Body of pancreas (tissue), 4 donors: ENCODE data around the gene OTUD4. TPM values are rescaled to one million over a fixed set of nuclear protein-coding genes. Genes with fewer than 3 reads are reported as not detected.

Experiments used
- ATAC-seq: fragments of 150-250 bp; one replicate; pipeline ENCODE4 v1.9.1; 2016
- DNase-seq, 4 donors: peaks; one replicate each; pipeline ENCODE4 v3.0.0-alpha.2; 2019
- H3K27ac ChIP-seq, 4 donors: fragments of 200-600 bp; sonication (generic); 1 replicate in 3 of 4; 2 replicates in 1 of 4; pipeline versions ENCODE4 v1.5.1 to v1.6.1; 2016 to 2019; ENCODE audit warnings: mild to moderate bottlenecking in 1 of 4, mixed read lengths in 1 of 4, moderate library complexity in 1 of 4
- H3K27me3 ChIP-seq, 2 donors: fragments of 200-600 bp; sonication (generic); one replicate each; pipeline ENCODE4 v1.6.0; 2016; ENCODE audit warnings: mild to moderate bottlenecking in 1 of 2
- H3K36me3 ChIP-seq, 2 donors: fragments of 200-600 bp; sonication (generic); replicated peaks in 1 of 2; 2 replicates each; pipeline ENCODE4 v1.5.1; 2016; ENCODE audit warnings: low read depth in 2 of 2; ENCODE audit not compliant: insufficient read depth in 1 of 2
- H3K4me1 ChIP-seq: fragments of 200-600 bp; sonication (generic); one replicate; pipeline ENCODE4 v1.6.0; 2016
- H3K4me3 ChIP-seq, 2 donors: fragments of 200-600 bp; sonication (generic); 1 replicate in 1 of 2; 2 replicates in 1 of 2; pipeline ENCODE4 v1.5.1; 2016 to 2019
- H3K9me3 ChIP-seq, 3 donors: fragments of 200-600 bp; sonication (generic); 1 replicate in 2 of 3; 2 replicates in 1 of 3; pipeline ENCODE4 v1.5.1; 2016
- POLR2A ChIP-seq, 3 donors: fragments of 450-650 bp; IDR thresholded peaks; one replicate each; pipeline ENCODE4 v1.6.1; 2016; ENCODE audit warnings: antibody characterized with exemption in 3 of 3, mild to moderate bottlenecking in 2 of 3
- WGBS, 2 donors: methylation state at CpG; one replicate each; pipeline ENCODE4 v1.1.5; 2017; 5-methylcytosine and 5-hydroxymethylcytosine counted together
- intact Hi-C: fragments of 100-400 bp; cut with DNase I; formaldehyde crosslinking; loops from one replicate; pipeline ENCODE4 v1.15.1; 2023
- total RNA-seq, 2 donors: library from RNA; depleted of rRNA; stranded (reverse); fragments of >200 nt; gene quantifications; one replicate each; pipeline ENCODE4 v1.1.0, GENCODE V29; 2016
- TF ChIP-seq, protein P1 (sequence below), 7 experiments: fragments of 450-650 bp in 4 of 7; fragments of 200-600 bp in 3 of 7; sonication (generic) in 3 of 7; IDR thresholded peaks; one replicate each; pipeline ENCODE4 v1.5.1; 2016 to 2019; ENCODE audit warnings: antibody characterized with exemption in 7 of 7

The OTUD4 gene
- total RNA-seq, 2 donors from 2014 or later: 13.0 to 37.9 TPM

DNA sequence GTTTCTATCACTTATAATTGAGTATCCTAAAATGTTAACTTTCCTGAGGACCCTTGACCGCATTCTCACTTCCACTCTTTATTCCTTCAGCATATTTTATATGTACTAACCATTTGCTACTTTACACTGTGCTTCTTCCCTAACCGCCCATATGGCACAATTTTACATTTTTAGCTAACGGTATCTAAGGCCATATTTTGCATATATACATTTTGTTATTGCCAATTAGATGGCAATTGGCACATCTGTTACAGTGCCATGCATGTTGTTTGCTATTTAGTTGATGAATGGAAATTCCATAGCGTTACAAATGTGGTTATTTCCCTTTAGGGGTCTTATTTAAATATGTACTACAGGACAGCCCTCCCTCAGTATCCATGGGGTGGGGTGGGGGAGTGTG, 20.0 kb upstream of the OTUD4 start:
- ATAC-seq: no peak

DNA sequence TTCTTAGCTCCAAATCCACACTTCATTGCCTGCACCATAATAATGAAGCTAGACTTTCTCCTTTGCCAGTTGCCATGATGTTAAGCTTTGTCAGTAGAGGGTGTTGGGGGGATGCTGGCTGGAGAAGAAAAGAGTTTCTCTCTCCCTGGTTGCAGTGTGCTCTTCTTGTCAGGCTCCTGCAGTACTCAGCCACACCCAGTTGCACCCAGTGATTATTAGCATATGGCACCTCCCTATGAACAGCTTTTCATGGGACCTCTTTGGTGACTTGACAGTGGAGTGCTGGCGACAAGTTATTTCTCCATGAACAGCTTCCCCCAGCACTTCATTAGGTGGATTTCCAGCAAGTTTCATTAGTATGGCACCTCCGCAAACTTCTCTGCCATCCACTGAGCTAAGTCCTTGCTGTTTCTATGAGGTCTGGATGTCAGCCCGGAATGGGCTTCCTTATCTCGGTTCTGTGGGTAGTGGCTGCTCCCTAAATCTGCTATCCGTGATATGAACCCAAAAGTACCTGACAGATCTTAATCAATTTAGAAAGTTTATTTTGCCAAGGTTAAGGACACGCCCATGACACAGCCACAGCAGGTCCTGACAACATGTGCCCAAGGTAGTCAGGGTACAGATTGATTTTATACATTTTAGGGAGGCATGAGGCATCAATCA, 18.8 kb upstream of the OTUD4 start:
- Histone ChIP-seq H3K36me3 (no peaks in the 10 kb centered on the region), H3K27me3 (no peaks in the 10 kb centered on the region), H3K4me1 (no peaks in the 10 kb centered on the region), H3K27ac (no peak overlapping the region), H3K9me3 (no peaks in the 10 kb centered on the region), H3K4me3 (no peak overlapping the region)
- no peak for DNase-seq
- no peak for ATAC-seq
- intact Hi-C loops: no loop called here
- no peak for TF ChIP-seq POLR2A (IDR thresholded peaks at IDR 0.05)
- TF ChIP-seq, protein P1, sequence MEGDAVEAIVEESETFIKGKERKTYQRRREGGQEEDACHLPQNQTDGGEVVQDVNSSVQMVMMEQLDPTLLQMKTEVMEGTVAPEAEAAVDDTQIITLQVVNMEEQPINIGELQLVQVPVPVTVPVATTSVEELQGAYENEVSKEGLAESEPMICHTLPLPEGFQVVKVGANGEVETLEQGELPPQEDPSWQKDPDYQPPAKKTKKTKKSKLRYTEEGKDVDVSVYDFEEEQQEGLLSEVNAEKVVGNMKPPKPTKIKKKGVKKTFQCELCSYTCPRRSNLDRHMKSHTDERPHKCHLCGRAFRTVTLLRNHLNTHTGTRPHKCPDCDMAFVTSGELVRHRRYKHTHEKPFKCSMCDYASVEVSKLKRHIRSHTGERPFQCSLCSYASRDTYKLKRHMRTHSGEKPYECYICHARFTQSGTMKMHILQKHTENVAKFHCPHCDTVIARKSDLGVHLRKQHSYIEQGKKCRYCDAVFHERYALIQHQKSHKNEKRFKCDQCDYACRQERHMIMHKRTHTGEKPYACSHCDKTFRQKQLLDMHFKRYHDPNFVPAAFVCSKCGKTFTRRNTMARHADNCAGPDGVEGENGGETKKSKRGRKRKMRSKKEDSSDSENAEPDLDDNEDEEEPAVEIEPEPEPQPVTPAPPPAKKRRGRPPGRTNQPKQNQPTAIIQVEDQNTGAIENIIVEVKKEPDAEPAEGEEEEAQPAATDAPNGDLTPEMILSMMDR (IDR thresholded peaks at IDR 0.05): no peak
- WGBS, 2 donors: 71 to 77% methylated on average over 6 of the region's 6 CpGs

More for the DNA sequence above, 20.0 kb upstream of the OTUD4 start:
- H3K4me1 ChIP-seq: no peaks in the 10 kb centered on the region
- no peak overlapping the region for H3K4me3 ChIP-seq
- no peak for DNase-seq
- H3K36me3 ChIP-seq: no peaks in the 10 kb centered on the region
- WGBS, 2 donors: 96% methylated on average over 4 of the region's 4 CpGs
- H3K27ac ChIP-seq: no peak overlapping the region
- H3K27me3 ChIP-seq: no peaks in the 10 kb centered on the region
- no peaks in the 10 kb centered on the region for H3K9me3 ChIP-seq
- intact Hi-C loops: no loop called here
- TF ChIP-seq, protein P1 (IDR thresholded peaks at IDR 0.05): no peak
- TF ChIP-seq POLR2A (IDR thresholded peaks at IDR 0.05): no peak

DNA sequence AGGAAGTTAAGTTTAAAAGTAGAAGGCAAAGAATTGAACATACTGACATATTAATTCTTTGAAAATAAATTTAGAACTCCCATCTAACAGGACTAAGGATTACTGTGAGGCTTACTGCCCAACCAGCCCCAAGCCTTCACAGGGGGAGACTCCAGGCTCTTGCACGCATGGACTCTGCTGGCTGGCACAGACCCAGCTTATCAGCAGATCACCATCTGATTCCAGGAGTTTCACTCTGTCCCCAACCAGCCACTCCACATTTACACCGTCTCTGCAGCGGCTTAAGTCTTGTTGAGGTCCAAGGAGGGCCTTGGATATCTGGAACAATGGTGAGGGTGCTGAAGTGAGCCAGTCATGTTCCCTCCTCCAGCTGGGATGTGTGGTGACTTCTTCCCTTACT, 16.4 kb upstream of the OTUD4 start:
- no peak overlapping the region for H3K27ac ChIP-seq
- intact Hi-C loops: no loop called here
- no peaks in the 10 kb centered on the region for H3K36me3 ChIP-seq
- ATAC-seq (no peak), DNase-seq (peak in 2 of 4 donors; percentile 24 to 34)
- H3K4me3 ChIP-seq: no peak overlapping the region
- H3K27me3 ChIP-seq: no peaks in the 10 kb centered on the region
- H3K9me3 ChIP-seq: no peaks in the 10 kb centered on the region
- no peaks in the 10 kb centered on the region for H3K4me1 ChIP-seq
- no peak for TF ChIP-seq POLR2A (IDR thresholded peaks at IDR 0.05)
- TF ChIP-seq, protein P1 (IDR thresholded peaks at IDR 0.05): no peak
- 46 to 73% methylated on average over 3 of the region's 3 CpGs for WGBS, 2 donors

DNA sequence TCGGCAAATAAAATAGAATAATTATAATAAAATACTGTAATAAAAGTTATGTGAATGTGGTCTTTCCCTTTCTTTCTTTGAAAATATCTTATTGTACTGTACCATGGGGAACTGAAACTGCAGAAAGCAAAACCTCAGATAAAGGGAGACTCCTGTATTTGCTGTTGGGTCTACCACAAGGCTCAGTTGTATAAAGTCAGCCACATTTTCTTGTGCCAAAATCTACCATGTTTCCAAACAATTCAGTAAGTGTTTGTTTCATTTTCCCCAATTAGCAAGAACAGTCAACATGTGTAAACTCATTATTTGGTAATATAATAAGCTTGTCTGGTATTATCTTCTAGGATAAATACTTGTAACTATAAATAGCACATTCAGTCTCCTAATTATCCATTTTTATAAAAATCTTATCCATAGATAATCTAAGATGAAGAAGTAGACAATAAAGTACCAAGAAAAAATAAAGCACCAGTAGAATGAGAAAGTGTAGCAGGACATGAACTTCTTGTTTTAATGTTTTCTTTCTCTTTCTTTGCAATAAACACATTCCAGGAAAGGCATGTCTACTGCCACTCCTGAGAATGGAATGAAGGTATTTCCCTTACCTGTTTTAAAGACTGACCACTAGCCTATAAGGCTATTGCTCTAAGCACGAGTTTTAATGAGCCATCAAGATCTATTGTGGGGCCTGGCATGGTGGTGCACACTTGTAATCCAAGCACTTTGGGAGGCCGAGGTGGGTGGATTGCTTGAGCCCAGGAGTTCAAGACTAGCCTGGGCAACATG, 15.0 kb upstream of the OTUD4 start:
- H3K27me3 ChIP-seq: no peaks in the 10 kb centered on the region
- no peaks in the 10 kb centered on the region for H3K36me3 ChIP-seq
- H3K4me3 ChIP-seq: no peak overlapping the region
- DNase-seq (no peak), ATAC-seq (peak; percentile 62)
- WGBS, 2 donors: 67 to 81% methylated on average over 3 of the region's 3 CpGs
- no peaks in the 10 kb centered on the region for H3K9me3 ChIP-seq
- H3K27ac ChIP-seq: peak overlapping the region in 1 of 4 donors; percentile 4
- intact Hi-C loops: no loop called here
- H3K4me1 ChIP-seq: no peaks in the 10 kb centered on the region
- no peak for TF ChIP-seq POLR2A (IDR thresholded peaks at IDR 0.05)
- TF ChIP-seq, protein P1 (IDR thresholded peaks at IDR 0.05): no peak
